Measurements from ENCODE around the gene CNTNAP4.

DNA sequence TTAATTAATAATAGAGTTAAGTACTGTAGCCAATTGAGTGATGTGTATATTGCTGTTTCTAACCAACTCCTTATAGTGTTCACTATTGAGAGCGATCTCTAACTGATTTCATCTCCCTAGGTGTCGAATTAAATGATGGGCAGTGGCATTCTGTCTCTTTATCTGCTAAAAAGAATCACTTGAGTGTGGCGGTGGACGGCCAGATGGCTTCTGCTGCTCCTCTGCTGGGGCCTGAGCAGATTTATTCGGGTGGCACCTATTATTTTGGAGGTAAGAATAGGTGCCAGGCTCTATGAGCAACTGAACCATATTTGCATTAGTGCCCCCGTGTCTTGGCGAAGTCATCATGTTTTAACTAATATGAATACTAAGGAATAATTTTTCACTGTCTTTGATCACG, 184.6 kb downstream of the CNTNAP4 start:
- TF ChIP-seq, protein P1, sequence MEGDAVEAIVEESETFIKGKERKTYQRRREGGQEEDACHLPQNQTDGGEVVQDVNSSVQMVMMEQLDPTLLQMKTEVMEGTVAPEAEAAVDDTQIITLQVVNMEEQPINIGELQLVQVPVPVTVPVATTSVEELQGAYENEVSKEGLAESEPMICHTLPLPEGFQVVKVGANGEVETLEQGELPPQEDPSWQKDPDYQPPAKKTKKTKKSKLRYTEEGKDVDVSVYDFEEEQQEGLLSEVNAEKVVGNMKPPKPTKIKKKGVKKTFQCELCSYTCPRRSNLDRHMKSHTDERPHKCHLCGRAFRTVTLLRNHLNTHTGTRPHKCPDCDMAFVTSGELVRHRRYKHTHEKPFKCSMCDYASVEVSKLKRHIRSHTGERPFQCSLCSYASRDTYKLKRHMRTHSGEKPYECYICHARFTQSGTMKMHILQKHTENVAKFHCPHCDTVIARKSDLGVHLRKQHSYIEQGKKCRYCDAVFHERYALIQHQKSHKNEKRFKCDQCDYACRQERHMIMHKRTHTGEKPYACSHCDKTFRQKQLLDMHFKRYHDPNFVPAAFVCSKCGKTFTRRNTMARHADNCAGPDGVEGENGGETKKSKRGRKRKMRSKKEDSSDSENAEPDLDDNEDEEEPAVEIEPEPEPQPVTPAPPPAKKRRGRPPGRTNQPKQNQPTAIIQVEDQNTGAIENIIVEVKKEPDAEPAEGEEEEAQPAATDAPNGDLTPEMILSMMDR (conservative IDR thresholded peaks at IDR 0.05): no peak
- no peak for TF ChIP-seq ZFX (IDR thresholded peaks at IDR 0.05)
